ENCODE measurements around the gene IDI2.

DNA sequence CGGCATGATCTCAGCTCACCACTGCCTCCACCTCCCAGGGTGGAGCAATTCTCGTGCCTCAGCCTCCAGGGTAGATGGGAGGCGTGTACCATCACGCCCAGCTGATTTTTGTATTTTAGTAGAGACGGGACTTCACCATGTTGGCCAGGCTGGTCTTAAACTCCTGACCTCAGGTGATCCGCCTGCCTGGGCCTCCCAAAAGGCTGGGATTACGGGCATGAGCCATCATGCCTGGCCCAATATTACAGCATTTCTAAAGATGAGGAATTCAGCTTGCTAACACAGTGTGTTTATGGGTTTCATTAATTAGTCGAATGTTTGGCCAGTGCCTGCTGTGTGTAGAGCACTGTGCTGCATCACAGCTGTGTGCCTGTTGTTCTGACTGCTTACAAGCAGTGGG lies 34.2 kb upstream of the IDI2 start:
- TF ChIP-seq SIN3A (IDR thresholded peaks at IDR 0.05; ENCODE audit: low read depth), result no peak
- TF ChIP-seq, protein P1, sequence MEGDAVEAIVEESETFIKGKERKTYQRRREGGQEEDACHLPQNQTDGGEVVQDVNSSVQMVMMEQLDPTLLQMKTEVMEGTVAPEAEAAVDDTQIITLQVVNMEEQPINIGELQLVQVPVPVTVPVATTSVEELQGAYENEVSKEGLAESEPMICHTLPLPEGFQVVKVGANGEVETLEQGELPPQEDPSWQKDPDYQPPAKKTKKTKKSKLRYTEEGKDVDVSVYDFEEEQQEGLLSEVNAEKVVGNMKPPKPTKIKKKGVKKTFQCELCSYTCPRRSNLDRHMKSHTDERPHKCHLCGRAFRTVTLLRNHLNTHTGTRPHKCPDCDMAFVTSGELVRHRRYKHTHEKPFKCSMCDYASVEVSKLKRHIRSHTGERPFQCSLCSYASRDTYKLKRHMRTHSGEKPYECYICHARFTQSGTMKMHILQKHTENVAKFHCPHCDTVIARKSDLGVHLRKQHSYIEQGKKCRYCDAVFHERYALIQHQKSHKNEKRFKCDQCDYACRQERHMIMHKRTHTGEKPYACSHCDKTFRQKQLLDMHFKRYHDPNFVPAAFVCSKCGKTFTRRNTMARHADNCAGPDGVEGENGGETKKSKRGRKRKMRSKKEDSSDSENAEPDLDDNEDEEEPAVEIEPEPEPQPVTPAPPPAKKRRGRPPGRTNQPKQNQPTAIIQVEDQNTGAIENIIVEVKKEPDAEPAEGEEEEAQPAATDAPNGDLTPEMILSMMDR (IDR thresholded peaks at IDR 0.05 in 2 of 3, conservative IDR thresholded peaks at IDR 0.05 in 1 of 3; ENCODE audit: borderline replicate concordance in 1 of 3, insufficient read depth in 1 of 3, low read depth in 2 of 3, low read length in 2 of 3), result no peak
